CD4-positive, alpha-beta T cell treated with Interleukin-21 for 1 hour (primary cell): ENCODE results near the gene SASS6.
A peak's percentile ranks its signal among the peaks of the same experiment; 100 is the strongest.

Source experiments
- DNase-seq: peaks from one replicate; pipeline ENCODE4 v3.0.0-alpha.2; 2020

The SASS6 gene

DNA sequence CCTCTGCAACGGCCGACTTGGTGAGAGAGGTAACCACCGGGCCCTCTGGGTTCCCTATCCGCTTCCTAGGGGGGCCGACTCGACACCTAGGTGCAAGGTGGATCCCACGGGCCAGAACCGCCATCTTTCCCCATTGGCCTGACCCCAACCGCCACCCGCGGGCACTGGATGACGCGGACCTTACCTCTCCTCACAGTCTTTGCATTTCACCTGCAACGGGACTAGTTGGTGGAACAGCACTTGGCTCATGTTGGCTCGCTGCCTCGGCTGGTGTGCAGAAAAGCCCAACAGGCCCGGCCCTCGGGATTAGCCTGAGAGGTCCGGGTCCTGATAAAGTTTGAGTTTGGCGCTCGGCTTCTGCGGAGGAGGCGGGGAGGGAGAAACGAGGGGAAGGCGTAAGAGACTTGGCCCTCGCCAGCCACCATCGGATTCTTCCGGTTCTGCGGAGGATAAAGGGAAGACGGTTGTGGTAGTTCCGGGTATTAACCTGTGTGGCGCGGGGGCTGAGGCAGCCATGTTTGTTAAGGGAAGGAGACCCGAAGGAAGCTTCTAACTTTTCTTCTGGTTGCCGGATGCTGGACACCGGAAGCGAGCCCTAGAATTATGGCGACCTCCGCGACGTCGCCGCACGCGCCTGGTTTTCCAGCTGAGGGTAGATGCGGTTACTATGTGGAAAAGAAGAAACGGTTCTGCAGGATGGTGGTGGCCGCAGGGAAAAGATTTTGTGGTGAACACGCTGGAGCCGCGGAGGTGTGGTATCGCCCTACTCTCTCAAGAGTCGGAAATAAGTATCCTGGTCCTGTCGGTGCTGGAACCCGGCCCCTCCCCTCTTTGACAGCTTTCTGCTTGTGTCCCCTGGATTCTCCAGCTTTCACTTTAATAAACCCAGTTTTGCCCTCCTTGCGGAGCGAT lies at the start of gene SASS6, which contains the start of gene TRMT13:
Gene SASS6 (minus strand): TSS at position 365 of the 912 bp plus-strand sequence. CDS start 116 bp downstream, at position 249.
Gene TRMT13 (plus strand): TSS at position 598 of the 912 bp plus-strand sequence. CDS start 6 bp downstream, at position 604.
- peak; percentile 96 for DNase-seq

DNA sequence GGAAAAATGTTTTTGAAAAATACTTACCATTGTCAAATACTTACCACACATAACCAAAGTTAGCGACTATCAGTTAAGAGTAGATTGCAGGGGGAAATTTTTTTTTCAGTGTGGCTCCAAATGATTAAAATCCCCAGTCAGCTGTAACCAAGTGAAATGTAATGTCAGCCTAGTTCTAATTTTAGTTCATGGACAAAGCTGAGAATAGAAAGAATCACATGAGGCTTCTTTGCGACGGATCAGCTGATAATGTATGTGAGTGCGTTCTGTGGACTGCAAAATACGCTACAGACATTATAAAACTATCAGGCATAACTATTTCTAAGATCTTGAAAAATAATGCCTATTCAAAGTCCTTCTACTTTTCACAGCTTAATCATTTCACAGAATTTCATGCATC lies 45.4 kb upstream of the SASS6 start, which contains the start of gene LRRC39:
Gene LRRC39 (minus strand): TSS at position 166 of the 400 bp plus-strand sequence. CDS start 9,740 bp downstream, outside the sequence.
- DNase-seq, result no peak

GRCh38 chr1:100177295-100178041 lies 44.7 kb upstream of the SASS6 start:
- no peak for DNase-seq

DNA sequence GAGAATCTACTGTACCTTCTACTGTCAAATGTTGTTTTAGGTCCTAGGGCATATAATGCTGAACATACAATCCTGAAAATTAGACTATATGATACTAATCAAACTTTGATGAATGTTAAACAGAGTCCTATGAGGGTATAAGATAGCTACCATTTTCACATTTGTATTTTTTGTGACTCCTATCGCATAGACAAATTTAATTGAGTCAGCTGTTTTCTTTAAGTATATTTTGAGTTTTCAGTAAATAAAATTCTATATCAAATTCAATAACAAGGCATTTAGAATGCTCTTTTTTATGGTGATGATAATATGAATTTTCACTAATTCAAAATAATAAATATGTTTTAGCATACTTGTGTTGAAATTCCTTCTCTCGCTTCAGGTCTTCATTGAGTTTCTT lies 35.3 kb upstream of the SASS6 start:
- no peak for DNase-seq

DNA sequence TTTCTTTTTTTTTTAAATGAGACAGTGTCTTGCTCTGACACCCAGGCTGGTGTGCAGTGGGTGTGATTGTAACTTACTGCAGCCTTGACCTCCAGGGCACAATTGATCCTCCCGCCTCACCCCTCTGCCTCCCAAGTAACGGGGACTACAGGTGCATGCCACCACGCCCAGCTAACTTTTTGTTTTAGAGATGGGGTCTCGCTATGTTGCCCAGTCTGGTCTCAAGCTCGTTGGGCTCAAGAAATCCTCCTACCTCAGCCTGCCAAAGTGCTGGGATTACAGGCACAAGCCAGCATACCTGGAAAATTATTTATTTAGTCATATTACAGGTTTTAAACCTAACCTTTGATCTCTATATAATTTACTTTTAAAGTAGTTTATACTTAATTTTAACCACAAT lies 32.0 kb upstream of the SASS6 start:
- no peak for DNase-seq

DNA sequence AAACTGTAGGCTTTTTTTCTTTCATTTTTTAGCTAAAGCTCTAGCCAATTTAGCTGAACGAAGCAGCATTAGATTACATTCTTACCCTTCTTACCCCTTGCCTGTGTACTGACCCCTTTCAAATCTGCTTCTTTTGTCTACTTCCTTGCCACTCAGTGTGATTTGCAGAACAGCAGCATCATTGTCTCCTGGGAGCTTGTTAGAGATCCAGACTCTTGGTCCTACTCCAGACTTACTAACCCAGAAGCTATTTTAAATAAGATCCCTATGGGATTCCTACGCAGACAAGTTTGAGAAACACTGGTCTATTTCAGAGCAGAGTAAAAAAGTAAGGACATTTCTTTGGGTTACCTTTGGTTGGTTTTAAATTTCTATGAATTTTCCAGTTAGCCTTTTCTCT lies 31.5 kb upstream of the SASS6 start:
- DNase-seq, result no peak

- DNase-seq, result no peak
Measured at GRCh38 chr1:100162881-100163280, 30.2 kb upstream of the SASS6 start.

DNA sequence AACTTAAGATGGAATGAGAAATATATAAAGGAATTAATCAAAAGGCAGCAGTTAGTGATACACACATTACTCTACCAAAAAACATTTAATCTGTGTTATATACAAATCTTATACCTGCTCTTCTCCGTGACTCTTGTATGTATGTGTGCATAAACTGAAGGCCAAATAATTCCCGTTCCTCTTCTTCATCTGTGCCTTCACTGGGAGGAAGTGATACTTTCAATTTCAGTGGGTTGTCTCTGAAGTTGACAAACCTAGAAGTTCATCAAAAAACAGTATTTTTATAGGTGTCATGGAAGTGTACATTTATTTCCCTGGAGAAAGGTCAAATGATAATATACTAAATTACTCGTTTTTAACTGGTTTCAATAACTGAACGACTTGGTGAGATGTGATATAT lies 19.5 kb upstream of the SASS6 start:
- DNase-seq, result no peak

GRCh38 chr1:100151679-100152078 lies 18.9 kb upstream of the SASS6 start:
- no peak for DNase-seq

- DNase-seq, result no peak
Measured at GRCh38 chr1:100147875-100148274, 15.1 kb upstream of the SASS6 start.

- no peak for DNase-seq
Measured at GRCh38 chr1:100146958-100147357, 14.2 kb upstream of the SASS6 start.

GRCh38 chr1:100145116-100145515 lies 12.4 kb upstream of the SASS6 start:
- no peak for DNase-seq

DNA sequence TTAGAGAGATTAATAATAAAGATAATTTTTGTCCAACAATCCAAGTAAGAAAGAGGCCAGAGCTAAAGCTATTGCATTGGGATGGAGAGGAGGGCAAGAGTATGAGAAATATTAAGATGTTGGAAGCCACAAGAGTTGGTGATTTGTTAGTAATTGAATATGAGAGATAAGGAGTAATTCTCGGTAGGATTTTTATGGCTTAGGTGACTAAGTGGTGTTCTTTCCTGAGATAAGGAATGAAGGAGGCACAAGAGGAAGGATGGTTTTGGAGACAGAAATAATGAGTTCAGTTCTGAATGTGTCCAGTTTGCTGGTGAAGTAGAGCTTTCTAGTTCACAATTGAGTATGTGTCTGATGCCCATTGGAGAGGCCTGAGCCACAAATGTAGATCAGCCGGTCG lies 9.6 kb upstream of the SASS6 start:
- no peak for DNase-seq

GRCh38 chr1:100141192-100141591 lies 8.5 kb upstream of the SASS6 start:
- no peak for DNase-seq

DNA sequence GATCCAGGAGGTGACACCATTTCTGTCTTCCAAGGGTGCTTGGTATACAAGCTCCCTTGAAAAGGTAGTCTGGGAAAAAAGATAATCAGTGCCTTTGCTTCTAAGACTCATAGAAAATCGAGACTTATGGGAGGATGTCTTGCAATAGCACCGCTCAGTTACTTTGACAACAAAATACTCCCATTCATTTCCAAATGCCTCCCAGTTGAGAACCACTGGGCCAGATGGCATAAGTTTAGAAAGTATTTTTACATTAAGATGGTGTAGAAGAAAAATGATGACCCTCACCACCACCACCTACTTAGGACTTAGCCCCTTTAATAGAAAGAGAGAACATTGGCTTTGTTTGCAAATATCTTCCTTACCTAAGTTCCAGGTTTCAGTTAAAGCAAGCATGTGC lies 4.9 kb upstream of the SASS6 start:
- DNase-seq, result no peak

DNA sequence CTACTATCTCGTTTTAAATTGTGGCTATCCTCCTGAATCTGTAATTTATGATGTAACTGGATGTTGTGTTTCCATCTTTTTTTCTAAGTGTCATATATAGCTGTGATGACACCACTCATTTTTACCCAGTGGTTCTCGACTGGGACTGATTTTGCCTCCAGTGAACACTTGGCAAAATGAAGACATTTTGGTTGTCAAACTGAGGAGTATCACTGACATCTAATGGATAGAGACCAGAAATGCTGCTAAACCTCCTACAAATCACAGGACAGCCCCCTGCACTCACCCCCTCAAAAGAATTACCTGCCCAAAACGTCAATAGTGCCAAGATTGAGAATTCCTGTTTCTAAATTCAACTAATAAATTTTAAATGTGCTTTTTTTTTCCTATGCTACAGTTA lies 2.1 kb upstream of the SASS6 start:
- DNase-seq, result peak; percentile 1

DNA sequence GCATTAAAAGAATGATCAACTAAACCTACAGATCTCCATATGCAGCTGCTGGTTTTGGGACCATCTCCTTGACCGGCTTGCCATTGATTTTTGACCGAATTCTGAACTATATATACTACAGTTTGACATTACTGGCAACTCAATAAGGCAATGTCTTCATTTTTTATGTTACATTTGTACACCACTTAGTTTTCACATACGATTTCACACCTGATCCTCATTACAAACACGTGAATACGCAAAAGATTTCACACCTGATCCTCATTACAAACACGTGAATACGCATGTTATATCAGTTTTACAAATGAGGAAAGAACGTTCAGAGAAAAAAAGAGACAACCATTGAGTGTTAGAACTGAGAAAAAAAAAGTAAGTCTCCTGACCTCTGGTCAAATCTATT lies 1.1 kb downstream of the SASS6 start:
- DNase-seq, result no peak

DNA sequence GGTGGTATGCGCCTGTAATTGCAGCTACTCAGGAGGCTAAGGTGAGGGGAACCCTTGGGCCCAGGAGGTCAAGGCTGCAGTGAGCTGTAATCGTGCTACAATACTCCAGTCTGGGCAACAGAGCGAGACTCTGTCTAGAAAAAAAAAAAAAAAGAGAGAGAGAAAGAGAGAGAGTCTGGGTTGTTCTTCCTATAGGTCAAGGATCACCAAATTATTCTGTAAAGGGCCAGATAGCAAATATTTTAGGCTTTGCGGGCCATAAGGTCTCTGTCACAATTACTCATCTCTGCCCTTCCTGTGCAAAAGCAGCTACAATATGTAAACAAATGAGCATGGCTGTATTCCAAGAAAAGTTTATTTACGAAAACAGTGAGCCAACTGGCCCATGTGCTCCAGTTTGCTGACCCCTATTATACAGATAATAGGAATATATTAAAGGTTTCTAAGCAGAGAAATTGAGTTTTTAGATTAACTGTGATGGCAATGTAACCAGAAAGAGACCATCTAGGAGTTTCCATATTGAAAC lies 2.1 kb downstream of the SASS6 start:
- no peak for DNase-seq

- no peak for DNase-seq
Measured at GRCh38 chr1:100127226-100127625, 5.5 kb downstream of the SASS6 start.

GRCh38 chr1:100122177-100122576 lies 10.6 kb downstream of the SASS6 start:
- DNase-seq, result no peak

- DNase-seq, result no peak
Measured at GRCh38 chr1:100115524-100115923, 17.2 kb downstream of the SASS6 start.

GRCh38 chr1:100109554-100110066 lies 23.1 kb downstream of the SASS6 start:
- no peak for DNase-seq

- DNase-seq, result no peak
Measured at GRCh38 chr1:100107696-100108095, 25.0 kb downstream of the SASS6 start.
